K562 (cell line): Measurements from ENCODE around the gene VPS37B. TPM values are rescaled to one million over a fixed set of nuclear protein-coding genes. Genes with fewer than 3 reads are reported as not detected.

Source experiments
- CC2D1A ChIP-seq: fragments of 450-650 bp; IDR thresholded peaks from 2 replicates; pipeline ENCODE4 v1.6.1; 2017; ENCODE audit warnings: mild to moderate bottlenecking
- HDAC3 ChIP-seq: fragments of 450-650 bp; IDR thresholded peaks from 2 replicates; pipeline ENCODE4 v1.6.1; 2018; ENCODE audit warnings: borderline replicate concordance, mild to moderate bottlenecking, moderate library complexity; ENCODE audit not compliant: partially characterized antibody
- KDM1A ChIP-seq, 2 experiments: fragments of 450-650 bp; IDR thresholded peaks; 2 replicates each; pipeline ENCODE4 v1.6.1; 2016; ENCODE audit warnings: mild to moderate bottlenecking in 2 of 2
- LEF1 ChIP-seq: fragments of 450-650 bp; IDR thresholded peaks from 2 replicates; pipeline ENCODE4 v1.6.1; 2016; ENCODE audit warnings: mild to moderate bottlenecking
- MTF1 ChIP-seq: fragments of 250-450 bp; sonication (Bioruptor Pico); IDR thresholded peaks from 2 replicates; pipeline ENCODE4 v1.9.0; 2021; ENCODE audit warnings: moderate library complexity, mild to moderate bottlenecking, inconsistent platforms, borderline replicate concordance
- MYBL2 ChIP-seq, 2 experiments: fragments of 450-650 bp in 1 of 2; sonication (generic) in 1 of 2; formaldehyde crosslinking in 1 of 2; IDR thresholded peaks; 2 replicates each; pipeline versions ENCODE4 v1.6.1 to v1.8.1; 2017 to 2022; ENCODE audit warnings: borderline replicate concordance in 1 of 2, inconsistent platforms in 1 of 2, low read depth in 1 of 2, mild to moderate bottlenecking in 1 of 2, missing genetic modification reagents in 1 of 2, moderate library complexity in 1 of 2
- NRF1 ChIP-seq, 2 experiments: fragments of 450-650 bp; IDR thresholded peaks in 1 of 2; conservative IDR thresholded peaks in 1 of 2; 2 replicates each; pipeline ENCODE4 v1.6.1; 2014; ENCODE audit warnings: mild to moderate bottlenecking in 2 of 2
- RBM25 ChIP-seq: fragments of 200-400 bp; formaldehyde crosslinking; IDR thresholded peaks from 2 replicates; pipeline ENCODE4 v1.6.1; 2018; ENCODE audit warnings: low read length, low read depth, moderate library complexity; ENCODE audit not compliant: severe bottlenecking
- SMARCA4 ChIP-seq: fragments of 450-650 bp; IDR thresholded peaks from 2 replicates; pipeline ENCODE4 v1.6.1; 2016
- TEAD1 ChIP-seq, 2 experiments: fragments of 450-650 bp in 1 of 2; sonication (generic) in 1 of 2; formaldehyde crosslinking; IDR thresholded peaks; 2 replicates each; pipeline versions ENCODE4 v1.4.0 to v1.8.0; 2020 to 2022; ENCODE audit warnings: mild to moderate bottlenecking in 2 of 2, missing genetic modification reagents in 1 of 2
- TRIM28 ChIP-seq: fragments of 450-650 bp; IDR thresholded peaks from 2 replicates; pipeline ENCODE4 v1.6.1; 2017
- ZBTB17 ChIP-seq: fragments of 450-650 bp; formaldehyde crosslinking; IDR thresholded peaks from 2 replicates; pipeline ENCODE4 v1.4.0; 2020; ENCODE audit warnings: mild to moderate bottlenecking
- ZKSCAN1 ChIP-seq: fragments of 150-350 bp; IDR thresholded peaks from 2 replicates; pipeline ENCODE4 v1.6.1; 2016; ENCODE audit warnings: low read depth, low read length
- ZNF12 ChIP-seq: sonication (generic); formaldehyde crosslinking; IDR thresholded peaks from 2 replicates; pipeline ENCODE4 v1.4.0; 2020; ENCODE audit warnings: mild to moderate bottlenecking, missing genetic modification reagents
- ZNF124 ChIP-seq: sonication (generic); formaldehyde crosslinking; IDR thresholded peaks from 2 replicates; pipeline ENCODE4 v1.8.1; 2022; ENCODE audit warnings: missing genetic modification reagents
- ZNF165 ChIP-seq: fragments of 250-450 bp; sonication (Bioruptor Pico); IDR thresholded peaks from 2 replicates; pipeline ENCODE4 v1.4.0; 2020; ENCODE audit warnings: borderline replicate concordance
- ZNF197 ChIP-seq: fragments of 200-800 bp; sonication (Bioruptor generic); IDR thresholded peaks from 2 replicates; pipeline ENCODE4 v1.6.1; 2016; ENCODE audit warnings: low read depth, missing genetic modification characterization, missing compliant biosample characterization
- ZNF41 ChIP-seq: fragments of 250-450 bp; sonication (Bioruptor Pico); conservative IDR thresholded peaks from 2 replicates; pipeline ENCODE4 v1.4.0; 2020; ENCODE audit warnings: mild to moderate bottlenecking
- ZNF444 ChIP-seq: fragments of 250-450 bp; sonication (Bioruptor Pico); IDR thresholded peaks from 2 replicates; pipeline ENCODE4 v1.4.0; 2020; ENCODE audit warnings: mild to moderate bottlenecking, moderate library complexity
- ZNF75A ChIP-seq: fragments of 450-650 bp; formaldehyde crosslinking; IDR thresholded peaks from 2 replicates; pipeline ENCODE4 v1.4.0; 2020; ENCODE audit warnings: mild to moderate bottlenecking
- polyA plus RNA-seq, 8 experiments: library from polyadenylated mRNA; depleted of rRNA in 4 of 8; stranded (reverse) in 5 of 8; unstranded in 3 of 8; fragments of >200 nt; fragmentation: Nextera tagmentation in 2 of 8; fragmentation: Illumina TruSeq in 1 of 8; extraction: Ambion mirVana in 2 of 8; extraction: Trizol in 1 of 8; gene quantifications; 2 replicates each; pipeline versions ENCODE4 v1.2.1 to v1.2.3, GENCODE V29; 2011 to 2014; ENCODE audit warnings: inconsistent platforms in 1 of 8, missing spikeins in 1 of 8
- total RNA-seq, 7 experiments: library from RNA; depleted of rRNA in 6 of 7; stranded (reverse); fragments of >200 nt in 6 of 7; fragmentation: Illumina TruSeq in 2 of 7; extraction: Trizol in 2 of 7; gene quantifications; 2 replicates each; pipeline versions ENCODE4 v1.2.1 to v1.2.3, GENCODE V29; 2011 to 2021; ENCODE audit warnings: low replicate concordance in 1 of 7
- TF ChIP-seq, protein P1 (sequence below): fragments of 450-650 bp; IDR thresholded peaks from 2 replicates; pipeline ENCODE4 v1.7.1; 2018; ENCODE audit warnings: mild to moderate bottlenecking, low read depth; ENCODE audit not compliant: partially characterized antibody
- TF ChIP-seq, protein P2 (sequence below): fragments of 250-450 bp; sonication (Bioruptor Pico); IDR thresholded peaks from 2 replicates; pipeline ENCODE4 v1.4.0; 2020

The VPS37B gene
- total and polyA plus RNA-seq, 9 of the 15 experiments (the other 6 are each of a cell fraction or from before 2014, with no cell fraction given), result 0.28 to 37.4 (median 17.9) TPM

DNA sequence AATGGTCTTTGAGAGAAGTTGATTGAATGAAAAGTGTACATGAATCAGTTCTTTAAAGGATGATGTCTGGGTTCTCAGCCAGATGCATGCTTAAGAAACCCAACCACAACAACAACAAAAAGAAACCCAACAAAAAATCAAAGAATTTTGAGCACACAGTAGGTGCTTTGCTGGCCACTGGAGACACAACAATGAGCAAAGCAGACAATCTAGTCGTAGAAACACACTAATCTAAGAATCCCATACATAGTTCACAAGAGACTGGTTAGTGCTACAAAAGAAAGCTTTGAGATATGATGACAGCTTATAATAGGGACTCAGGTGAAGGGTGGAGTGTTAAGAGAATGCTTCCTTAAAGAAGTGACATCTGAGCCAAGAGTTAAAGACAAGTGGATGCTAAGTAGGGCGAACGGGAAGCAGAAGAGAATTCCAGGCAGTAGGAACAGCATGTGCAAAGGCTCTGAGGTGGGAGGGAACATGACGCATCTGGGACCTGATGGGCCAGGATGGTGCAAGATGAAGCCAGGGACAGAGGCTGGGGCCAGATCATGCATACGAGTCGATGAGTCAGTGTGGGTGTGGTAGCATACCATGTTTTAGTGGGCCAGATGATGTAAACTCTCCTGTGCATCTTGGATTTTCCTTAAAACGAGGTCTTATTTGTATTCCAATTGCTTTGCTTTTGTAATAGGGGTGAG lies 65.3 kb downstream of the VPS37B start (continued):
- peak; percentile 16 for TF ChIP-seq HDAC3
- TF ChIP-seq, protein P1, sequence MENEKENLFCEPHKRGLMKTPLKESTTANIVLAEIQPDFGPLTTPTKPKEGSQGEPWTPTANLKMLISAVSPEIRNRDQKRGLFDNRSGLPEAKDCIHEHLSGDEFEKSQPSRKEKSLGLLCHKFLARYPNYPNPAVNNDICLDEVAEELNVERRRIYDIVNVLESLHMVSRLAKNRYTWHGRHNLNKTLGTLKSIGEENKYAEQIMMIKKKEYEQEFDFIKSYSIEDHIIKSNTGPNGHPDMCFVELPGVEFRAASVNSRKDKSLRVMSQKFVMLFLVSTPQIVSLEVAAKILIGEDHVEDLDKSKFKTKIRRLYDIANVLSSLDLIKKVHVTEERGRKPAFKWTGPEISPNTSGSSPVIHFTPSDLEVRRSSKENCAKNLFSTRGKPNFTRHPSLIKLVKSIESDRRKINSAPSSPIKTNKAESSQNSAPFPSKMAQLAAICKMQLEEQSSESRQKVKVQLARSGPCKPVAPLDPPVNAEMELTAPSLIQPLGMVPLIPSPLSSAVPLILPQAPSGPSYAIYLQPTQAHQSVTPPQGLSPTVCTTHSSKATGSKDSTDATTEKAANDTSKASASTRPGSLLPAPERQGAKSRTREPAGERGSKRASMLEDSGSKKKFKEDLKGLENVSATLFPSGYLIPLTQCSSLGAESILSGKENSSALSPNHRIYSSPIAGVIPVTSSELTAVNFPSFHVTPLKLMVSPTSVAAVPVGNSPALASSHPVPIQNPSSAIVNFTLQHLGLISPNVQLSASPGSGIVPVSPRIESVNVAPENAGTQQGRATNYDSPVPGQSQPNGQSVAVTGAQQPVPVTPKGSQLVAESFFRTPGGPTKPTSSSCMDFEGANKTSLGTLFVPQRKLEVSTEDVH, result peak; percentile 37
- TF ChIP-seq ZNF41 (CRISPR knock-in tag), result no peak
- no peak for TF ChIP-seq MYBL2 (IDR thresholded peaks at IDR 0.05; ENCODE audit: low read depth)
- no peak for TF ChIP-seq MYBL2 (CRISPR knock-in tag; IDR thresholded peaks at IDR 0.05; ENCODE audit: borderline replicate concordance)
- peak; percentile 20 to 47; a peak in 2 of 4 replicates for TF ChIP-seq NRF1 (conservative IDR thresholded peaks at IDR 0.05 in 1 of 2, IDR thresholded peaks at IDR 0.05 in 1 of 2)
- peak; percentile 89 for TF ChIP-seq ZKSCAN1
- no peak for TF ChIP-seq ZNF124 (CRISPR knock-in tag)
- TF ChIP-seq TRIM28, result peak; percentile 69
- TF ChIP-seq TEAD1 (CRISPR knock-in tag; IDR thresholded peaks at IDR 0.05), result peak in 1 of 2 experiments; percentile 90; a peak in 2 of 4 replicates
- TF ChIP-seq MTF1 (CRISPR knock-in tag), result no peak
- no peak for TF ChIP-seq ZNF165 (CRISPR knock-in tag)
- peak; percentile 29 for TF ChIP-seq RBM25
- peak; percentile 84 for TF ChIP-seq SMARCA4
- TF ChIP-seq, protein P2, sequence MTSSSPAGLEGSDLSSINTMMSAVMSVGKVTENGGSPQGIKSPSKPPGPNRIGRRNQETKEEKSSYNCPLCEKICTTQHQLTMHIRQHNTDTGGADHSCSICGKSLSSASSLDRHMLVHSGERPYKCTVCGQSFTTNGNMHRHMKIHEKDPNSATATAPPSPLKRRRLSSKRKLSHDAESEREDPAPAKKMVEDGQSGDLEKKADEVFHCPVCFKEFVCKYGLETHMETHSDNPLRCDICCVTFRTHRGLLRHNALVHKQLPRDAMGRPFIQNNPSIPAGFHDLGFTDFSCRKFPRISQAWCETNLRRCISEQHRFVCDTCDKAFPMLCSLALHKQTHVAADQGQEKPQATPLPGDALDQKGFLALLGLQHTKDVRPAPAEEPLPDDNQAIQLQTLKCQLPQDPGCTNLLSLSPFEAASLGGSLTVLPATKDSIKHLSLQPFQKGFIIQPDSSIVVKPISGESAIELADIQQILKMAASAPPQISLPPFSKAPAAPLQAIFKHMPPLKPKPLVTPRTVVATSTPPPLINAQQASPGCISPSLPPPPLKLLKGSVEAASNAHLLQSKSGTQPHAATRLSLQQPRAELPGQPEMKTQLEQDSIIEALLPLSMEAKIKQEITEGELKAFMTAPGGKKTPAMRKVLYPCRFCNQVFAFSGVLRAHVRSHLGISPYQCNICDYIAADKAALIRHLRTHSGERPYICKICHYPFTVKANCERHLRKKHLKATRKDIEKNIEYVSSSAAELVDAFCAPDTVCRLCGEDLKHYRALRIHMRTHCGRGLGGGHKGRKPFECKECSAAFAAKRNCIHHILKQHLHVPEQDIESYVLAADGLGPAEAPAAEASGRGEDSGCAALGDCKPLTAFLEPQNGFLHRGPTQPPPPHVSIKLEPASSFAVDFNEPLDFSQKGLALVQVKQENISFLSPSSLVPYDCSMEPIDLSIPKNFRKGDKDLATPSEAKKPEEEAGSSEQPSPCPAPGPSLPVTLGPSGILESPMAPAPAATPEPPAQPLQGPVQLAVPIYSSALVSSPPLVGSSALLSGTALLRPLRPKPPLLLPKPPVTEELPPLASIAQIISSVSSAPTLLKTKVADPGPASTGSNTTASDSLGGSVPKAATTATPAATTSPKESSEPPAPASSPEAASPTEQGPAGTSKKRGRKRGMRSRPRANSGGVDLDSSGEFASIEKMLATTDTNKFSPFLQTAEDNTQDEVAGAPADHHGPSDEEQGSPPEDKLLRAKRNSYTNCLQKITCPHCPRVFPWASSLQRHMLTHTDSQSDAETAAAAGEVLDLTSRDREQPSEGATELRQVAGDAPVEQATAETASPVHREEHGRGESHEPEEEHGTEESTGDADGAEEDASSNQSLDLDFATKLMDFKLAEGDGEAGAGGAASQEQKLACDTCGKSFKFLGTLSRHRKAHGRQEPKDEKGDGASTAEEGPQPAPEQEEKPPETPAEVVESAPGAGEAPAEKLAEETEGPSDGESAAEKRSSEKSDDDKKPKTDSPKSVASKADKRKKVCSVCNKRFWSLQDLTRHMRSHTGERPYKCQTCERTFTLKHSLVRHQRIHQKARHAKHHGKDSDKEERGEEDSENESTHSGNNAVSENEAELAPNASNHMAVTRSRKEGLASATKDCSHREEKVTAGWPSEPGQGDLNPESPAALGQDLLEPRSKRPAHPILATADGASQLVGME (CRISPR knock-in tag), result no peak
- TF ChIP-seq ZNF444 (CRISPR knock-in tag), result no peak
- peak; percentile 24; the same call in 1 of the 2 replicates for TF ChIP-seq CC2D1A
- no peak for TF ChIP-seq ZBTB17
- no peak for TF ChIP-seq ZNF197 (CRISPR knock-in tag)
- peak; percentile 58; the same call in 1 of the 2 replicates for TF ChIP-seq LEF1
- TF ChIP-seq KDM1A (IDR thresholded peaks at IDR 0.05), result peak; percentile 69 to 82
- no peak for TF ChIP-seq ZNF12 (CRISPR knock-in tag)
- no peak for TF ChIP-seq ZNF75A (CRISPR knock-in tag)
